GM10266 (cell line): ENCODE results near the gene EBF3.

Experiments used
- DNase-seq: peaks from one replicate; pipeline ENCODE4 v3.0.0; 2012; ENCODE audit errors: extremely low spot score
- TF ChIP-seq, protein P1 (sequence below): IDR thresholded peaks from 2 replicates; pipeline ENCODE4 v1.5.1; 2012; ENCODE audit warnings: mild to moderate bottlenecking, low read depth; ENCODE audit not compliant: control insufficient read depth, insufficient read depth; ENCODE audit errors: missing control alignments

EBF3 gene

DNA sequence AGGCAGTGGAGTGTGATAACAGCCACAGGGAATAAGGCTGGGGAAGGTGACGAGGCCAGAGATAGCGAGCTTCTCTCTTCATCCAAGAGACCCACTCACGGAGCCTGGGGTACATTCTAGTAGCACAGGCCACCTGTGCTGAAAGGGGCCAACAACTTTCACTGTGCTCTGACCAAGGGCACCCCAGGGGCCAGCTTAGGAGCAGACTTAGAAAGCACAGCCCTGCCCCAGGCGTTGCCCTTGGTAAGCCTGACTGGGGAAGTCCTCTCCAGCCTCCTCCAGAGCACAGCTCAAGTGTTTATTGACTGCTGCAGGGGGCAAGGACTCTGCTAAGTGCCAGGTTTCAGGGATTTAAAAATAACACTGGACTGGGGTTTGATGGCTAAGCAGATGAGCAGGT lies 44.7 kb downstream of the EBF3 start:
- DNase-seq: no peak
- TF ChIP-seq, protein P1, sequence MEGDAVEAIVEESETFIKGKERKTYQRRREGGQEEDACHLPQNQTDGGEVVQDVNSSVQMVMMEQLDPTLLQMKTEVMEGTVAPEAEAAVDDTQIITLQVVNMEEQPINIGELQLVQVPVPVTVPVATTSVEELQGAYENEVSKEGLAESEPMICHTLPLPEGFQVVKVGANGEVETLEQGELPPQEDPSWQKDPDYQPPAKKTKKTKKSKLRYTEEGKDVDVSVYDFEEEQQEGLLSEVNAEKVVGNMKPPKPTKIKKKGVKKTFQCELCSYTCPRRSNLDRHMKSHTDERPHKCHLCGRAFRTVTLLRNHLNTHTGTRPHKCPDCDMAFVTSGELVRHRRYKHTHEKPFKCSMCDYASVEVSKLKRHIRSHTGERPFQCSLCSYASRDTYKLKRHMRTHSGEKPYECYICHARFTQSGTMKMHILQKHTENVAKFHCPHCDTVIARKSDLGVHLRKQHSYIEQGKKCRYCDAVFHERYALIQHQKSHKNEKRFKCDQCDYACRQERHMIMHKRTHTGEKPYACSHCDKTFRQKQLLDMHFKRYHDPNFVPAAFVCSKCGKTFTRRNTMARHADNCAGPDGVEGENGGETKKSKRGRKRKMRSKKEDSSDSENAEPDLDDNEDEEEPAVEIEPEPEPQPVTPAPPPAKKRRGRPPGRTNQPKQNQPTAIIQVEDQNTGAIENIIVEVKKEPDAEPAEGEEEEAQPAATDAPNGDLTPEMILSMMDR: no peak

DNA sequence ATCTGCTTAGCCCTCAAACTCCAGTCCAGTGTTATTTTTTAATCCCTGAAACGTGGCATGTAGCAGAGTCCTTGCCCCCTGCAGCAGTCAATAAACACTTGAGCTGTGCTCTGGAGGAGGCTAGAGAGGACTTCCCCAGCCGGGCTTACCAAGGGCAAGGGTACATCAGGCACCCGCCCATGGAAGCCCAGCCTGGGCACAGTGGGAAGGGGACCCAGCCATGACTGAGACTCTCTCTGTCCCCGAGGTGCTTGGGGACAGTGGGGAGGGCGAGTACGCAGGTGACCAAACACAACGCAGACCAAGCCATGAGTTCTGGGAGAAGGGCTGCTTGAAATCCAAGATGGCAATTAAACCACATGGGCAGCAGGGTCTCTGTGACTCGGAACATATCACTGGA lies 45.2 kb downstream of the EBF3 start:
- TF ChIP-seq, protein P1: no peak
- no peak for DNase-seq

DNA sequence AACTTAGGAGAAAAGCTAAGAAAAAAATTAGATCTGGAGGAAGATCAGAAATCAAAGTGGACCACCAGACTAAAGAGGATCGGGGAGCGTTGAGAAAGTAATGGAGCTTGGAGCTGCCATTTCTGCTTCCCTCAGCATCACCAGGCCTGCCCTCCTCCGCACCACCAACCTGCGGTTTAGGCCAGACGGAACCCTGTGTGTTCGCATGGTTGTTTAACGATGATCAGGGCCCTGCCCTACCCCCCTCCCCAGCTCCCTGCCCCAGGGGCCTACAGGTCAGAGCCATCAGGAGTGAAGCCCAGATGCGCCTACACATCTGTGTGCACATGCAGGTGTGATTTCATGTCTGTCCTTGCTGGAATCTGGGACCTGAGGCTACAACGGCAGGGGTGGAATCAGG lies 45.7 kb downstream of the EBF3 start:
- no peak for DNase-seq
- TF ChIP-seq, protein P1: no peak

DNA sequence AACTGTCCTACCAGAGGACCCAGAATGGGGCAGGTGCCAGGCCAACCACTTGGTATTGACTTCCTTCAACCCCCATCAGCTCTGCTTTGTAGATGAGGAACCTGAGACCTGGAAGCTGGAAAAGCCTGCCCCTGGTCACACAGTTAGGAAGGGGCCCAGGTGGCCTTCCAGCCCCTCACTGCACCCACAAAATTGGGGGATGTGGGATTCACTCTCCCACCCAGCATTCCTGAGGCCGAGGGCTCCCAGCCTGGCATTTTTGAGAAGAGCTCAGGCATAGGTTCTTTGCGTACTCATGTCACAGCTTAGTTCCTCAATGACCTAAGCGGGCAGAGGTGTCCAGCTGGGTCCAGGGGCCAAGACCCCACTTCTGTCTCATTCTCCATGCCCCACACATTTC lies 46.1 kb downstream of the EBF3 start:
- no peak for DNase-seq
- TF ChIP-seq, protein P1: no peak

DNA sequence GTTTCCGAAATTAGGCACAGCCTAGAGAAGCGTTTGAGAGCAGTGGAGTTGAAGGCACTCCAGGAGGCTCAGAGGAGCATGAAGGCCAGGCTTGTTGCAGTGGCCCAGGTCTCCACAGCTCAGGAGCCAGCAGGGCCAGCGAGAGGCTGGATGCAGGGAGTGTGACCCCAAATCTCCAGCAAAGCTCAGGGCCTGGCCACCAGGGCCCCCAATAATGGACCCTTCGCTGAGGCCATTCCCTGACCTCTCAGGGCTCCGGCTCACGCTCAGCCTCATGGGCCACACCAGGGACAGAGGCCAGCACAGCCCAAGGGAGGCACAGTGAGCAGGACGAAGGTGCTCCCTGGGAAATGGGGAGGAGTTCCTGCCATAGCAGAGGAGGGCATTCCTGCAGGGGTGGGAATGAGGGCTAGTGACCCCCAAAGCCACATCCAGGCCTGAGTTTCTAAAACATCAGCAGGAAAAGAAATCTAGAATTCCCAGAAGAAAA lies 47.5 kb downstream of the EBF3 start:
- no peak for DNase-seq

DNA sequence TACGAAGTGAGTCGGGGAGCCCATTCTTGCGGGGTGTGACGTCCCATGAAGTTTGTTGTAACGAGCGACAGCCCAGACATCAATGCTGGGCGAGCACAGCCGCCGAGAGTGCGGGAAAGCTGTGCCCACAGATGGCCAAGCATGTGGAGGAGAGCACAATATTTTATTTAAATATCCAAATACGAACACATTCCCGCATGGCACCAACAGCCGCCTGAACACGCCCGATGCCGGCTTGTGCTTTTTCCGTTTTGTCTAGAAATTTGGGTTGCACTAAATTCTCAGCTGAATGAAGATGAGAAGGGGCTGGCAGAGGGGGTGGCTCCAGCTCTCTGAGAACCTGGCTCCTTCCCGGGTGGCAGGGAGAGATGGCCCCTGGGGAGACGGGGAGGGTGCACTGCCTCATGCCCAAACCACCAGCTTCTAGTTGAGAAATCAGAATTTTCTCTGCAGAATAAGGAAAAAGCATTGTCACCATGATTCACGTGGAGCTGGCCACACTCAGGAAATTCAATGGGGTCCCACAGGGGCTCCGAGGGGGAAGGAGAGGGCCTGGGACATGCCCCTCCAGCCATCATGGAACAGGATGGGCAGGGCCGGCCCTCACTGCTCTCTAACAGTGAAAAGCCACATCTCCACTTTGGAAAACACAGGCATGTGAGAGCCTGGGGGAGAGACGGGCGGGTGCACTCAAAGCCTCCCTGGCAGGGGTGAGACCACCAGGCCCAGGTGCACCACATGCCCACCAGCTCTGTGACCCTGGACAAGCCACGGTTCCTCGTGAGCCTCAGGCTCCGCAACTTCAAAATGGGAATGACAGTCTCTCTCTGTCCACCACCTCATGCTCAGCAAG lies 48.3 kb downstream of the EBF3 start:
- TF ChIP-seq, protein P1: no peak
- no peak for DNase-seq

More for the DNA sequence above, 47.5 kb downstream of the EBF3 start:
- TF ChIP-seq, protein P1: no peak

DNA sequence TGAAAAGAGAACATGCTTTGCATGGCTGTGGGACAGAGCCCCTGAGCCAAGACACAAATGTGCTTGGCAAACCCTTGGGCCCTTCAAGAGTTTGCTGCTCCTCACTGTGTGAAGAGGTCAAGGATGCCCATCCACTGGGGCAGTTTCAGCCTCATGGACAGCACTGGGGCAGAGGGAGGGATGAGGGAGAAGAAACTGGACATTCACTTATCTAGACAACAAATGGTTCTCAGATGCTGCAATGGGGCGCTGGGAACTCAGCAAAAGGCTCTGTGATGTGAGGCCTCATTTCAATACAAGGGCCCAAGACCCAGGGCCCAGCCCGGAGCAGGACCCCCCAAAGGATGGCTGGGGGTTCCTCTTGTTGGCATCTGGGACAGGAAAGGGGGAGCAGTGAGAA lies 49.1 kb downstream of the EBF3 start:
- DNase-seq: no peak
- TF ChIP-seq, protein P1: no peak
